Central memory CD4-positive, alpha-beta T cell (primary cell): Measurements from ENCODE around the gene FKBP1A.

ENCODE experiments used
- DNase-seq: peaks from one replicate; pipeline ENCODE4 v3.0.0; 2022

Gene FKBP1A

DNA sequence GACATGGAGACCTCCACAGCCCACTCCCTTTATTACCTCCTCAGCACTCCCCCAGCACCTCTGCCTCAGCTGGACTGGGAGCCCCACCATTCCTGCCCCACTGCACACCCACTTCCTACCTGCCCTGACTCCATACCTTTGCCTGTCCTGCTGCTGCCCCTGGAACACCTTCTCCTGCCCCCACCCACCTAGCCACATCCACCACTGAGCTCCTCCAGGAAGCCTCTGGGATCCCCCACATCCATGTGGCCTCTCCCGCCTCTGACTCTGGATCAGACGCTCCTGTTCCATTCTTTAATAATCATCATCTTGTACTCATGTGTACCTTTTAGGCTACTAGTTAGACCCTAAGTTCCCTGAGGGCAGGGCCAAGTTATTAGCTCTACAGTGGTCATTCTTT, 61.8 kb downstream of the FKBP1A start:
- no peak for DNase-seq

DNA sequence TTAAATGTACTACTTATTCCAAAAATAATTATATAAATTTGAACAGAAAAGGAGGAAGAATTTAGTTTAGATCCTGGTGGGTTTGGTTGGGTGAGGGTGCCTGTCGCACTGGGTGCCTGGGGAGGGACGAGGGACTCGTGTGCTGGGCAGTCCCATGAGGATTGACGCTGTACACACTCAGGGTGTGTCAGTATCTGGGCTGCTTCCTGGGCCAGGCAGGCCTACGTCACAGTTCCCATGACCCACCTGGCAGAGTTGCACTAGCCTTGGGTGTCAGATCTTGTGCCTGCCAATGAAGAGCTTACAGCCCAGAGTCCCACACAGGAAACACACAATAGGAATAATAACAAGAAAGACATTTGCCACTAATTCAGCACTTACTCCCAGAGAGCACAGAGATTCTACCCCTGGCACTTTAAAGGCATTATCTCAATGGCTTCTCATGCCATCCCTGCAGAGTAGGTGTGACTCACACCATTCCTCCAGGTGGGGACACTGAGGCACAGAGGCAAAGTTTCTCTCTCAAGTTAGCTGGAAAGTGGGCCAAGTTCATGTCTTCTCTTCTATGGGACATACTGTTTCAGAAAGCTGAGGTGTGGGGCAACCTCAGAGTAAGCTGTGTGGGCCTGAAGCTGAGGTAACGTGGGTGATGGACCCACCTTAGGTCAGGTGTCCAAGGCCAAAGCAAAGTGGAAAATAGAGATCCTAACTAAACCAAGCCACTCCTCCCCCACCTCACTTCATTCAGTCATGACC, 62.6 kb downstream of the FKBP1A start:
- DNase-seq: peak; percentile 61

DNA sequence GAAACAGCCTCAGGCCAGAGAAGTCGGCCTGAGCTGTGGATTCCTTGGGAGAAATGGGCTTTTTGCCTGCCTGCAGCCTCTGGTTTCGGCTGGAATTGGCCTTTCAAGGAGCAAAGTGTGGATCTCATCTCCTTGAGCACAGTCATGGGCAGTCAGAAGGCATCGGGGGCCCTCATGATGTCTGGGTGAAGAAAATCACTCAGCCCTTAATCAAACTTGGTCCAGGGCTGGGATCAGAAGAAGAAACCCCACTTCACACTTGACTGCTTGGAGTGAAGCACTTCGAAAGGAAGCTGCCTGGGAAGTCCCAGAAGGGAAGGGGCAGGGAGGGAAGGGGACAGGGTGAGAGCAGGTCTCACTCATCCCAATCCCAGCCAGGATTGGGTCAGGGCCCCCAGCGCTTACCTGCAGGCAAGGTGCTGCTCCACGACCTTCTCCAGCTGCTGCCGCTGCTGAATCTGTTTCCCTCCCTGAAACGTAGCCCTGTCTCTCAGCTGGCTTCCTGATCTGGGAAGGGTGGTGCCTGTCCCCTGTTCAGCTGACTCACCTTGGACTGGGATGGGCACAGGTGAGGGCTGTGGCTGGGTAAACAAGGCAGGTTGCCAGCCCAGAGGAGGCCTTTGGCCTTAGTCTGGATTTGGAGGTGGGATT, 64.0 kb downstream of the FKBP1A start, which contains the start of gene SDCBP2:
TSS of gene SDCBP2 (minus strand) at position 460 of the 651 bp plus-strand sequence. CDS start 8,723 bp downstream, outside the sequence.
- no peak for DNase-seq

DNA sequence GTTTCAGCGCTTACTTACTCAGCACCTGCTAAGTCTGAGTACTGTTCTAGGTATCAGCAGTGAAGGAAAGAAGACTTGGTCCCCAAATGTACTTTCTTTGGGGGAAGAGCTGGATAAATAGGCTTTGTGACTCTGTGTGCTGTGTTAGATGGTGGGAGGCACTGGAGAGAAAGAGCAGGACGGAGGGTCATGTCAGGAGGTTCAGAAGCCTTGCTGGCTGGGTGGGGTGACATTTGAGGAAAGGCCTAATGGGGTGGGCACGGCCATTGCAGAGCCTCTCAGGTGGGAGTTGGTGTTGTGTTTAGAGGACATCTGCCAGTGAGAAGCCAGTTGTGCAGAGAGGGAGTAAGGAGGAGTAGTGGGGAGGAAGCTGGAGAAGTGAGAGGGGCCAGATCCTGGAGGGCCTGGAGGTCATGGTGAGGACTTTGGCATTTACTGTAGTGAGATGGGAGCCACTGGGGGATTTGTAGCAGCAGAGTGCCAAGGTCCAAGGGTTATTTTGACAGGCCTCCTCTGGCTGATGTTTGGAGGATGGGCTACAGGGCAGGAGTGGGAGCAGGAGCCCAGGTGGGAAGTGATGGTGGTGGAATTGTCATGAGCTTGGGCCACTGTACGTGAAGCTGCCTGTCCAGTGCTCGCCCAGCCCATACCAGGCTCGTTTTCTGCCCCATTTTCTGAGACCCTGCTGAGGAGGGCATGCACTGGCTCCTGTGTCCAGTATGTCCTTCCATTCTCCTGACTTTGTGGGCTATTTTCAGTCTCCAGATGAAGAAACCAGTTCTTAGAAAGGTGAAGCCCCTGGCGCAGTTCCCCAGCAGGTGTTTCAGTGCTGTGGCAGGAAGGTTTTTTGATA, 64.8 kb downstream of the FKBP1A start:
- no peak for DNase-seq

DNA sequence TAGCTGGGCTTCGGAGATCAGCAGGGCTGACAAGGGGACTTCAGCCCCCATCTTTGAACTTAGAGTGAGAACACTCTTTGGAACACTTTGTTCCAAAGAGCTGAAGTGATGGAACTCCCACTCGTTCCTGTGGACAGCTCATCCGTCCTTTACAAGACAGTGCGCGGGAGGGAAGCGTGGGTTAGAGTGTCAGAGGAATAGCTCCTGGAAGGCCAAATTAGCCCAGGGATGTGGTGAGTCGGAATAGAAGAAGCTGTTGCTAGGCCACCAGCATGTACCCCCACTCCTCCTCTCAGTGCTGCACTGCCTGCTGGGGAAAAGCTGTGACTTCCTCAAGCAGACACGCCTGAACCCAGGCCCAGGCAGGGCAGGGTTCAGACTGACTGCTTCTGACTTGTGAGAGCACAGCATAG, 65.6 kb downstream of the FKBP1A start:
- no peak for DNase-seq

DNA sequence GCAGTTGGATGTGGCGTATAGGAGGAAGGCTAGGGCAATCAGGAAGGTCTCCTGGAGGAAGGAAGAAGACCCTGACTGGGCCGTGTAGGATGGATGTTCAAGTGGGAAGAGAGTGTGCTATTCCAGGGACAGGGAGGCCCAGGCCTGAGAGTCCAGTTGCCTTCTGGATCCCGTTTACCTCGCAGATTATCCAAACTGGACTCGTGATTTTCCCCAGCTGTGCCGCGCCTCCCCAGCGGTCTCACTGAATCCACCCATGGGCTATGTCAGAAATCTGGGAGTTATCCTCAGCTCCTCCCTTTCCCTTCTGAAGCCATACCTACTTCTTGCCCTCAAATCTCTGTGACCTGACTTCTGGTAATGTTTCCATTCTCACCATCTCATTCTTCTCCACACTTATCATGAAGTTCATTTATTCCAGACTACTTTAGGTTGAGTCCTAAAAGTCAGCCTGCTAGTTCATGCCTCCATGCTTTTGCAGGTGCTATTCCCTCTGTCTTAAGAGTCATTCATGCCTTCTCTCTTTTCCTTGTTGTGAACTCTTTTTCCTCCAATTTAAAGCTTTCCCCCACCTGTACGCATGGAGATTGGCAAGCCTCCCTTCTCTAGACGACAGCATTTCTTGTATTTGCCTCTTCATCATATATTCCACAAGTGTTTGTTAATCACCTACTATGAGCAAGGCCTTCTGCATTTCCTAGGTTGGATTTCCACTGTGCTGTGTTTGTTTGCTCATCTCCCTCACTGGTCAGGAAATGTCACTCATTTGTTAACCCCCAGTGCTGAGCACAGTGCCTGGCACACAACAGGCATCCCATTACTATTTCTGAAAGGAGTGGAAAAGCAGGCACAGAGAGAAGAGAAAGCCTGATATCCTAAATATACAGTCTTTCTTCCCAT, 66.6 kb downstream of the FKBP1A start:
- no peak for DNase-seq

DNA sequence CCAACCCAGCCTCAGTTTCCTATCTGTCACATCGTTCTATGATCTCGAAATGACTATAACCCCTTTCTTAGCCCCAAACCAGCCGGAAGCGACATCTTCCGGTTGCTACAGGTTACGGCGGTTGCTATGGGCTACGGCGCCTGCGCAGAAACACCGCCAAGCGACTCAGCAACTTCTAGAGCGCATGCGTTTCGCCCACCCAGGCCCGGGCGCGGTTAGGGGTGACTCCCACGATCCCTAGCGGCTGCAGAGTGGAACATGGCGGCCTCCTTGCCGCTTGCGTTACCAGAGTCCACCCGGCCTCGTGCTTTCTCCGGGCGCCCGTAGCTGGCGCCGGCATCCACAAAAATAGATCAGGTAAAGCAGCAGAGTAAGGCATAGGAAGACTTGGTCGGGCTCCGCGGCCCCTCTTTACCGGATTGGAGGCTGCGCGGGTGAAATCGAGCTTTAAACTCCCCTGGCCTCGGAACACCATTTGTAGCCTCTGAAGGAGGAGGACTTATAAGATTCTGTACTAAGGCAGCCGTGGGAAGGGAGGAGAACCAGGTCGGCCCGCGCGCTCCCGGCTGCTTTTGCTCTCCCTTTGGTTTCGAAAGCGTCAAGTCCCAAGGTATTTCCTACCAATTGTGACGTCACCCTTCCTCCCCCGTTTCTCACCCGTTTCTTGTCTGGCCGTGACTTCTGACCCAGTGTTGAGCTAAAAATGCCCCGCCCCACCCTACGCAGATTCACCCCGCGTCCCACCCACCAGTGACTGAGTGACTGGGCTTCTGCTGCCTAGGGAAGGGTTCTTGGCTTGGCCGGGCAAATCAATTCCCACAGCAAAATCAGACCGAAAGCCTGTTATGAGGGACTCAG, 67.5 kb downstream of the FKBP1A start:
- peak; percentile 98 for DNase-seq

DNA sequence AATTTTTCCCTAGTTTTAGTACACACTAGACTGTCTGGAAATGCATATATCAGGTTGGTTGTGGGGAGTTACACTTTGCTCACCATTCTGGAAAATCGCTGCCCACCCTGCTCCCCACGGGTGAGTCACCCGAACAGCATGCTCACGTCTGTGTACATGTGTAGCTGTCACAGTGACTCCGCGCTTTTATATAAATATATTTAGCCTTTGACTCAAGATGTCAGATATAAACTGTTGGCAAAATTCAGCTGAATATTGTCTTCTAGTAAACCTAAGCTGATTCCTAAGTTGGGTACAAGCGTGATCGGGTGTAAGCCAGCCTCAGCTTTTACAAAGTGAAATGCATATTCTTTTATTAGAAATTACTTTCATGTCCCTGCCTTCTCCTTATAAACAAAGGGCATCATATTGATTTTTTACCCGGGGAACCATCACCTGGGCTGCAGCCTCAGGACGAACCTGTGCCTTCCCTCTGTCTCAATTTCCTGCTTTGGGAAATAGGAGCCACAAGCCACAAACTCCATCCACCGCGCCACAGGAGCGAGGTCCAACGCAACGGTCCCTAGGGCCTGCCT, 68.2 kb downstream of the FKBP1A start:
- no peak for DNase-seq

DNA sequence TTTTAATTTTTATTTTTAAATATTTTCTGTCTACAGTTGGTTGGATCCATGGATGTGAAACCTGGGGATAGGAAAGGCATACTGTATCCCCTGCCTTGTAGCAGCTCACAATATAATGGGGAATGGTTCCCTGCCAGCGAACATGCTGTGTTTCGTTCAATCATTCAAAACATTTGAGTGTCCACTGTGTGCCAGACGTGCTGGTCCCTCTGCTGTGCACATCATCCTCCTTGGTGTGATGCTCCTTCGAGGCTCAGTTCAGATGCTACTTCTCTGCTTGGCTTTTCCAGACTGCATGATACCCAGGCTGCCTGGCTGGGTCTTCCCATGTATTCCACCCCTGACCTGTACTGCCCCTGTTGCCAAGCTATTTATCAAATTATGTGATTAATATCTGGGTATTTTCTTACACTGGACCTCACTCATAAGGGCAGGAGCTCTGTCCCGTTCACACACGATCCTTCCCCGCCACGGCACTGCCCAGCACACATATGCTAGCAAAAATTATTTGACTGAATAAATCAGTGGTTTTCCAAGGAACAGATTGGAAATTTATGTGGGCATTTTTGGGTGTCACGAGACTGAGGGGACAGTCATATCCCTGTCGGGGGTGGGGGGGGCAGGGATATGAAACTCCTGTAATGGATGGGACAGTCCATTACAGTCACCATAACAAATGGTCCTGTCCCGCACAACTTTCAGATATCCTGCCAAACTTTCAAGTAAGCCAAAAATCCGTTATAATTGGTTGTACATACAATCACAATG, 68.8 kb downstream of the FKBP1A start:
- no peak for DNase-seq

DNA sequence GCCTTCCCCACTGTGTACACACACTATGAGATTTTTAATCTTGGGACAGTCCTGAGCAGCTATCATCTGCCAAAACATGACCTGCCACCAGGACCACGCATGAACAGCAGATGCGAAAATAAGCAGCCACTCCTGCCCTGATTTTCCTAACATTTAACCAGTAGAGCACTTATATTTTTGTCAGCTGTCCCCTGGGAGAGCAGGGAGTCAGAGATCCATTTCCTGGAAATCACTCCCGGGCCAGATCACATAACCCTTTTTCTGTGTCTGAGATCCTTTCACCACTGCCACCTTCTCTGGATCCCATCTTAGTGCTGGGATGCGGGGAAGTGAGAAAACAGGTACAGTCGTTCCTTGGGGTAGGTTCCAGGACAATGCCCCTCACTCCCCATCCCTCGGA, 69.6 kb downstream of the FKBP1A start:
- no peak for DNase-seq

DNA sequence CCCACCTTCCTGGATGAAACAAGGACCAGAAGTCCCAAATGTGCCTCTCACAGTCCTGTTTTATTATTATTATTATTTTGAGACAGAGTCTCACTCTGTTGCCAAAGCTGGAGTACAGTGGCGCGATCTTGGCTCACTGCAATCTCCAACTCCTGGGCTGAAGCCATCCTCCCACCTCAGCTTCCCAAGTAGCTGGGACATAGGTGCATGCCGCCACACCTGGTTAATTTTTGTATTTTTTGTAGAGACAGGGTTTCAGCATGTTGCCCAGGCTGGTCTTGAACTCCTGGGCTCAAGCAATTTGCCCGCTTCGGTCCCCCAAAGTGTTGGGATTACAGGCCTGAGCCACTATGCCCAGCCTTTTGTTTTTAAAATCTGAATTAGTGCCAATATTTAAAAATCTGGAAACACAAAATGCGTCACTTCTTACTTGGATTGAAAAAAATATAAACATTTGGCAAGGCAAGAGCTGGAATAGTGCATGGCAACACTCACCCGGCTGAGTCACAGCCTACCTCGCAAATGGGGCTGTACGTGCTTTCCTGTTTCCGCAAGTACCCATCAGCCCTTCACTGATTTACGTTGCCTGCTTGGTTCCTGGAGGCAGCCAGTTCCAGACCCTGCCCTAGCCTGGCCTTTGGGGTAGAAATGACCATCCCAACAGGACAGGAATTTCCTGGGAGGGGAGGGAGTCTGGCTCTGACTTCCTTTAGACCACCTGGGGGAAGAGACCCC, 70.2 kb downstream of the FKBP1A start:
- DNase-seq: no peak

DNA sequence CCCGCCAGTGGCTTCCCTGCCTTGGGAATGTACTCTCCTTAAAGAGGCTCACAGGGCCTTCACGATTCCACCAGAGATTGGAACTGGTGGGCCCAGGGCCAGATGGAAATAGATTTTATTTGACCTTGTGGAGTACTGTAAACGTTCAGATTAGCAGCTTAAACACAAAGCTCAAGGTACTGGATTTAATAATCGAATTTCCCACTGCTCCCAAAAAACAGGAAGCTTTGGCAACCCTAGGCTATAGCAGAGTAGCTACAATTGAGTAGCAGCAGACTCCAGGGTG, 71.3 kb downstream of the FKBP1A start:
- no peak for DNase-seq

DNA sequence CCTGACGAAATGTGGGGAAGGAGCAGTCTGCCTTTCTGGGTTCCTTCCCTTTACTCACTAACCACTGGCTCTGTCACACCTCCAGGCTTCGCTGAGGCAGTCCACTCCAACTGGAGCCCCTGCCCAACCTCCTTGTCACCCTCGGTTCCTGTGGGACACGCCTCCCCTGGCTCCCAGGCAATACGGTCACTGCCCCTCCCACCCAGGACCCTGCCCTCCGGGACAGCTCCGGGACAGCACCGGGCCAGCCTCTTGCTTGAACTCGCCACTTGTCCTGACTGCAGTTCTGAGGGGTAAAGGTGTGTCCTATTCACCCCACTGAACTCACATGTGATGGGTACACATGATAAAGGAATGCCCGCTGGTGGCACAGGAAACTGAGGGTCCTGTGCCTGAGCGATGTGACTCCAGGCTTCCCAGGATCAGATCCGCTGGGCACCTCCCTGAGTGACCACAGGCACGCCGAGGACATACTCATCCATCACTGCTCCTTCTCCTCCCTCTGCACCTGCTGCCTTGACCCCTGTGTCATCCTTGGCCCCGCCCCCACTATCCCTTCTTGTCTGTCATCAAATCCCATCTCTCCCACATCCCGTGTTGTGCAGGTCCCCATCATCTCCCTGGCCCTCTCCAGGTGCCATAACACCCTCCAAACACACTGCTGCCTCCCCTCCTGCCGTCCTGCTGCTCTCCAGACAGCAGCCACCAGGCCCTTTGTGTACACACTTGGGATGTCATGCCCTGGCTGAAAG, 71.8 kb downstream of the FKBP1A start:
- no peak for DNase-seq

DNA sequence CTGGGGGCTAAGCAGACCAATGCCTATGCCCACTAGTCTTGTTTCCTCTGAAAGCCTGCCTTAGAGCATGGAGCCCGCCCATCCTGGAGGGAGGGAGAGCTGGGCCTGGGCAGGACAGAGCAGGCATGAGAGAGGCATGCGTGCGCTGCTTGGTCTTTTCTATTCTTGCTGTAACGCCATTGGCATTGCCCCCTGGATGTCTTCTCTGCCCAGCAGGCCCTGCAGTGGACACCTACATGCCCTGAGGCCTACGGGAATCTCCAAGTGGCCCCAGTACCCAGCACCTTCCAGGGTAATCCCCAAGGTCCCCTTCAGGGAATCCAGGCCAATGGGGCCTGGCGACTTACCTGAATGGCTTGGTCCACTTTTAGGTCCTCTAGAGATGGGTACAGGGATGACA, 72.8 kb downstream of the FKBP1A start:
- no peak for DNase-seq

DNA sequence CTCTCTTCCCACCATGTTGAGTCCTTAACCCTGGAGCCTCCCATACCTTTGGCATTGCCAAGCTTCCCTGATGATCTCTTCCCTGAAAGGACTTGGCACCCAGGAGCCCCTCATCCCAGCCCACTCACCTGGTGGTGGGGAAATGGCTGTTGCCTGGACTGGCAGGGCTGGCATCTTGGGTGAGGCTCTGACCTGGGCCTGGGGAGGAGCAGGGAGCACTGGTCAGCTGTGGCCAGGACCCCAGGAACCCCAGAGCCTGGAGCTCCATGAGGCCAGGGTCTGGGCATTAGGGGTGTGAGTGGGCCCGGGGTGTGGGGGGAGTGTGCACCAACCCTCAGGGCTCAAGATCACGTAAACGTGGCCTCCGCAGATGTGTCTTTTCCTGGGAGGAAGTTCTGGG, 73.4 kb downstream of the FKBP1A start:
- no peak for DNase-seq

DNA sequence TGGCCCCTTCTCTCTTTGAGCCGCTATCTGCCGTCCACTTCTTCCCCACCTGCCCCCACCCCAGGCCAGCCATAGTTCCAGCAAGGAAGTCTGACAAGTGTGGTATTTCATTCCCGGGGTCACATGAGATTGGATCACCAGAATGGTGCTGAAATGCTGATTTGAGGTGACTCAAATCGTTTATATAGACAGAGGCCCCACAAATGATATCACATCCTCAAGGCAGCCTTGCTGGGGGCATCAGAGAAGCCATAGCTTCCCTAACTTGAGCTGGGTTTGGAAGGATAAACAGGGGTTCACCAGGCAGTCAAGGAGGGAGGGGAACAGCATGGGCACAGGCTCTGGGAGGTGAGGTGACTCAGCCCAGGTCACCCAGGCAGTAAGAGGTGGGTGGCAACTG, 73.8 kb downstream of the FKBP1A start:
- DNase-seq: no peak
